Astrocyte (in vitro differentiated cells and primary cell): ENCODE measurements around the gene CELF4. TPM values are rescaled to one million over a fixed set of nuclear protein-coding genes. Genes with fewer than 3 reads are reported as not detected.

Experiments
- DNase-seq: peaks from one replicate; pipeline ENCODE4 v3.0.0-alpha.2; 2010; ENCODE audit warnings: low read depth
- FAIRE-seq: peaks from 2 replicates; lab custom pipeline; 2011; peaks lifted over from hg19 to GRCh38; lab: Jason Lieb, UNC
- H2AFZ ChIP-seq: 2 replicates; pipeline ENCODE4 v1.6.0; 2012; ENCODE audit warnings: low read depth, low read length, inconsistent platforms
- H3K27ac ChIP-seq: 2 replicates; pipeline ENCODE4 v1.5.1; 2011; ENCODE audit warnings: low read depth, low read length, inconsistent platforms
- H3K27me3 ChIP-seq: 2 replicates; pipeline ENCODE4 v1.6.0; 2011; ENCODE audit warnings: low read length, inconsistent platforms; ENCODE audit not compliant: insufficient read depth
- H3K36me3 ChIP-seq: 2 replicates; pipeline ENCODE4 v1.5.1; 2011; ENCODE audit warnings: low read length, inconsistent platforms; ENCODE audit not compliant: insufficient read depth
- H3K4me1 ChIP-seq: 2 replicates; pipeline ENCODE4 v1.5.1; 2011; ENCODE audit warnings: low read length, inconsistent platforms; ENCODE audit not compliant: insufficient read depth
- H3K4me2 ChIP-seq: 2 replicates; pipeline ENCODE4 v1.6.0; 2012; ENCODE audit warnings: low read length, inconsistent platforms
- H3K4me3 ChIP-seq: 2 replicates; pipeline ENCODE4 v1.5.1; 2011; ENCODE audit warnings: low read depth, mild to moderate bottlenecking, low read length, inconsistent platforms; ENCODE audit not compliant: insufficient read depth
- H3K79me2 ChIP-seq: 2 replicates; pipeline ENCODE4 v1.6.0; 2012; ENCODE audit warnings: mild to moderate bottlenecking, low read length, inconsistent platforms; ENCODE audit not compliant: insufficient read depth
- H3K9ac ChIP-seq: 2 replicates; pipeline ENCODE4 v1.6.0; 2012; ENCODE audit warnings: mild to moderate bottlenecking, low read length, inconsistent platforms
- H3K9me3 ChIP-seq: 2 replicates; pipeline ENCODE4 v1.5.1; 2012; ENCODE audit warnings: low read depth, mild to moderate bottlenecking, low read length, inconsistent platforms; ENCODE audit not compliant: insufficient read depth
- H4K20me1 ChIP-seq: 2 replicates; pipeline ENCODE4 v1.6.0; 2012; ENCODE audit warnings: low read length, inconsistent platforms; ENCODE audit not compliant: insufficient read depth
- H3K27ac Mint-ChIP-seq: one replicate; pipeline ENCODE4 v1.8.0; 2021; ENCODE audit warnings: mild to moderate bottlenecking, mixed read lengths; ENCODE audit not compliant: unreplicated experiment
- H3K27me3 Mint-ChIP-seq: one replicate; pipeline ENCODE4 v1.8.0; 2021; ENCODE audit warnings: low read depth, mixed read lengths; ENCODE audit not compliant: unreplicated experiment
- H3K36me3 Mint-ChIP-seq: one replicate; pipeline ENCODE4 v1.8.0; 2021; ENCODE audit warnings: low read depth, mixed read lengths; ENCODE audit not compliant: unreplicated experiment
- H3K4me1 Mint-ChIP-seq: one replicate; pipeline ENCODE4 v1.8.0; 2021; ENCODE audit warnings: low read depth, mixed read lengths; ENCODE audit not compliant: unreplicated experiment
- H3K4me3 Mint-ChIP-seq: one replicate; pipeline ENCODE4 v1.8.0; 2021; ENCODE audit warnings: mild to moderate bottlenecking, moderate library complexity, mixed read lengths; ENCODE audit not compliant: unreplicated experiment
- H3K9me3 Mint-ChIP-seq: one replicate; pipeline ENCODE4 v1.8.0; 2021; ENCODE audit warnings: mild to moderate bottlenecking, mixed read lengths; ENCODE audit not compliant: unreplicated experiment
- EZH2 ChIP-seq: IDR thresholded peaks from 2 replicates; pipeline ENCODE4 v1.6.1; 2012; ENCODE audit warnings: mild to moderate bottlenecking, low read length, inconsistent platforms; ENCODE audit not compliant: insufficient read depth
- total RNA-seq: library from RNA; stranded (reverse); gene quantifications from 2 replicates; pipeline ENCODE4 v1.2.1, GENCODE V29; 2021
- TF ChIP-seq, protein P1 (sequence below): IDR thresholded peaks from 2 replicates; pipeline ENCODE4 v1.5.1; 2011; ENCODE audit warnings: low read depth, mild to moderate bottlenecking, inconsistent platforms, low read length, moderate library complexity; ENCODE audit not compliant: insufficient read depth

The CELF4 gene
- total RNA-seq, 1 donor from 2014 or later = 0.16 TPM

DNA sequence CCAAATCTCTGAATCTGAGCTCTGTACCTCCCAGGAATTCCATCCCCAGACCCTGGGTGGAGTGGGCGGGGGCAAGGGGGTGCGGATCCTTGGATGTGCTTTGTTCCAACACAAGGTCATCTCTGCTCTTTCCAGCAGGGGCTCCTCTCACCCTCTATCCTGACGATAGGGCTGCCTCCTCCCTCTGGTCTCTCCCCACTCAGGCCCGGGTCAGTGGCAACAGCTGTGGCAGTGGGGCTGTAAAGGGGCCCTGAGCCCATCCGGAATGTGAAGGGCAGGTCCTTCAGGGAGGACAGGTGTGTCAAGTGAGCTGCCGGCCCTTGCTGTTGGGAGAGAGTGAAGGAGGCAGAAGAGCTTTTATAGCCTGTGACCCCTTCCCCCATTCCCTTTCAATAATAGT, 167.8 kb downstream of the CELF4 start:
- FAIRE-seq = no peak
- peaks cover 51% of the 10 kb centered on the region for H3K27me3 Mint-ChIP-seq

DNA sequence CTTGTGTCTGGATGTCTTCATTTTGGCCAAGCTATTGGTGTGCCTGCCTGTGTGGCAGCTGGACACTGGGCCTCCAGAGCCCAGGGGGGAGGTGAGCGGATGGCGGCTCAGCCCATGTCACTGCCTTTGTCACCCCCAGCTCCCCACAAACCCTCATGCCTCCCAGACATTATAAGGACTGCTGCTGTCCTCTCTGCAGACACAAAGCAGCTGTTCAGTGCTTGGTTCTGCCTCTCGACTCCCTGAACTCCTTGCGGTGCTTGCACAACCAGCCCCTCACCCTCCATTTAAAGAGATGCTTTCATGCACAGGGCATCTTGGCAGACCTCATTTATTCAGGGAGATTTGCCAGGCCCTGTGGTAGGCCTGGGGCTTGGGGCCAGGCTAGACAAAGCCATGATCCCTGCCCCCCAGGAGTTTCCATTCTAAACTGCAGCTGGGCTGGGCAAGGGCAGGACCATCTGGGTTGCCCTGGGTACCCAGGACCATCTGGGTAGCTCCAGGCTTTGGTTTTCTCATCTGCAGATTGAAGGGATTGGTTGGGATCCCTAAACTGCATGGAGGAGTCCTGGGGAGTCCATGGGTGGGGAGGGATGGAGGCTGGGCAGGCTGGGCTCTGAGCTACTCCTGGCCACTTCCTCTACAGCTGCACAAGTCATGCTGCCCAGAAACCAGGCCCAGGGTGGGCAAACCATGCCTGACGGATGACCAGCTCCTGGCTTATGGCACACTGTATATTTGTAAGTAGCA, 168.5 kb downstream of the CELF4 start:
- H3K27me3 ChIP-seq = peaks cover 11% of the 10 kb centered on the region
- no peak overlapping the region for H3K4me2 ChIP-seq
- no peak overlapping the region for H3K4me3 Mint-ChIP-seq
- H2AFZ ChIP-seq = no peak overlapping the region
- H3K27ac Mint-ChIP-seq = no peak overlapping the region
- H3K27me3 Mint-ChIP-seq = peaks cover 57% of the 10 kb centered on the region
- H4K20me1 ChIP-seq = no peaks in the 10 kb centered on the region
- H3K4me1 Mint-ChIP-seq = peaks cover 2% of the 10 kb centered on the region
- no peak overlapping the region for H3K27ac ChIP-seq
- no peak for DNase-seq
- H3K9me3 Mint-ChIP-seq = peaks cover 2% of the 10 kb centered on the region
- no peaks in the 10 kb centered on the region for H3K36me3 Mint-ChIP-seq
- no peak for TF ChIP-seq EZH2
- TF ChIP-seq, protein P1, sequence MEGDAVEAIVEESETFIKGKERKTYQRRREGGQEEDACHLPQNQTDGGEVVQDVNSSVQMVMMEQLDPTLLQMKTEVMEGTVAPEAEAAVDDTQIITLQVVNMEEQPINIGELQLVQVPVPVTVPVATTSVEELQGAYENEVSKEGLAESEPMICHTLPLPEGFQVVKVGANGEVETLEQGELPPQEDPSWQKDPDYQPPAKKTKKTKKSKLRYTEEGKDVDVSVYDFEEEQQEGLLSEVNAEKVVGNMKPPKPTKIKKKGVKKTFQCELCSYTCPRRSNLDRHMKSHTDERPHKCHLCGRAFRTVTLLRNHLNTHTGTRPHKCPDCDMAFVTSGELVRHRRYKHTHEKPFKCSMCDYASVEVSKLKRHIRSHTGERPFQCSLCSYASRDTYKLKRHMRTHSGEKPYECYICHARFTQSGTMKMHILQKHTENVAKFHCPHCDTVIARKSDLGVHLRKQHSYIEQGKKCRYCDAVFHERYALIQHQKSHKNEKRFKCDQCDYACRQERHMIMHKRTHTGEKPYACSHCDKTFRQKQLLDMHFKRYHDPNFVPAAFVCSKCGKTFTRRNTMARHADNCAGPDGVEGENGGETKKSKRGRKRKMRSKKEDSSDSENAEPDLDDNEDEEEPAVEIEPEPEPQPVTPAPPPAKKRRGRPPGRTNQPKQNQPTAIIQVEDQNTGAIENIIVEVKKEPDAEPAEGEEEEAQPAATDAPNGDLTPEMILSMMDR = no peak
- no peak overlapping the region for H3K4me3 ChIP-seq
- peaks cover 4% of the 10 kb centered on the region for H3K4me1 ChIP-seq
- no peak for FAIRE-seq
- no peaks in the 10 kb centered on the region for H3K9me3 ChIP-seq
- H3K36me3 ChIP-seq = no peaks in the 10 kb centered on the region
- H3K9ac ChIP-seq = no peak overlapping the region
- H3K79me2 ChIP-seq = no peaks in the 10 kb centered on the region

More for the DNA sequence above, 167.8 kb downstream of the CELF4 start:
- peaks cover 4% of the 10 kb centered on the region for H3K4me1 ChIP-seq
- H3K27me3 ChIP-seq = peaks cover 5% of the 10 kb centered on the region
- H3K79me2 ChIP-seq = no peaks in the 10 kb centered on the region
- no peak for DNase-seq
- H3K4me1 Mint-ChIP-seq = peaks cover 5% of the 10 kb centered on the region
- H3K9me3 Mint-ChIP-seq = peaks cover 2% of the 10 kb centered on the region
- no peak overlapping the region for H3K9ac ChIP-seq
- H3K36me3 ChIP-seq = no peaks in the 10 kb centered on the region
- H3K9me3 ChIP-seq = no peaks in the 10 kb centered on the region
- H2AFZ ChIP-seq = no peak overlapping the region
- no peak overlapping the region for H3K4me2 ChIP-seq
- H4K20me1 ChIP-seq = no peaks in the 10 kb centered on the region
- no peak for TF ChIP-seq EZH2
- TF ChIP-seq, protein P1 = no peak
- H3K4me3 ChIP-seq = no peak overlapping the region
- no peak overlapping the region for H3K4me3 Mint-ChIP-seq
- H3K27ac Mint-ChIP-seq = no peak overlapping the region
- no peaks in the 10 kb centered on the region for H3K36me3 Mint-ChIP-seq
- H3K27ac ChIP-seq = no peak overlapping the region

DNA sequence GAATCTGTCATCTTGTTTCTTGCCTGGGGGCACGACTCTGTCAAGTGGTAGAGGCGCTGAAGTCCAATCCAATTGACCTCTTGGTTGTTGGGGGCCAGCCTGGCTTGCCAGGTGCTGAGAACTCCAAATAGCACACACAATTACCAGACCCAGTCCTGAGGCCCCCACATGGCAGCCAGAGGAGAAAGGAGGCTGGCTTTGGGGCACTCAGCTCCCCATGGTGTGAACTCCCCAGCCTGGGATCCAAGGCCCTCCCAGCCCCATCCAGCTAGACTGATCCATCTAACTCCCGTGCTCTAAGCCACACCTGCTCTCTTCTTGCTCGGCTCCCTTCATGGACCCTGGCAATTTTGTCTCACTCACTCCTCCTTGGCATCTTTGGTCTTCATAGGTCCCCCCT, 170.0 kb downstream of the CELF4 start:
- H3K27me3 ChIP-seq = peaks cover 12% of the 10 kb centered on the region
- H4K20me1 ChIP-seq = no peaks in the 10 kb centered on the region
- H3K4me1 ChIP-seq = peaks cover 4% of the 10 kb centered on the region
- H2AFZ ChIP-seq = no peak overlapping the region
- DNase-seq (no peak), FAIRE-seq (no peak)
- no peak overlapping the region for H3K4me2 ChIP-seq
- no peaks in the 10 kb centered on the region for H3K79me2 ChIP-seq
- Mint-ChIP-seq H3K27ac (no peak overlapping the region), H3K4me1 (peaks cover 2% of the 10 kb centered on the region), H3K27me3 (peaks cover 55% of the 10 kb centered on the region), H3K9me3 (peaks cover 2% of the 10 kb centered on the region), H3K36me3 (no peaks in the 10 kb centered on the region), H3K4me3 (no peak overlapping the region)
- H3K9ac ChIP-seq = no peak overlapping the region
- no peak for TF ChIP-seq EZH2
- TF ChIP-seq, protein P1 = no peak
- H3K27ac ChIP-seq = no peak overlapping the region
- no peaks in the 10 kb centered on the region for H3K36me3 ChIP-seq
- H3K9me3 ChIP-seq = no peaks in the 10 kb centered on the region
- H3K4me3 ChIP-seq = no peak overlapping the region
